A549 treated with AZD9567 at 1 μM for 4 hours (cell line): ENCODE results near the gene DDO. TPM values are rescaled to one million over a fixed set of nuclear protein-coding genes. Genes with fewer than 3 reads are reported as not detected.

Experiments
- total RNA-seq: library from RNA; stranded (reverse); fragments of 200-300 nt; extraction: Qiagen RNA extraction; gene quantifications from 5 replicates; pipeline ENCODE4 v1.2.3, GENCODE V29; 2022; ENCODE audit not compliant: insufficient read depth

Gene DDO, protein sequence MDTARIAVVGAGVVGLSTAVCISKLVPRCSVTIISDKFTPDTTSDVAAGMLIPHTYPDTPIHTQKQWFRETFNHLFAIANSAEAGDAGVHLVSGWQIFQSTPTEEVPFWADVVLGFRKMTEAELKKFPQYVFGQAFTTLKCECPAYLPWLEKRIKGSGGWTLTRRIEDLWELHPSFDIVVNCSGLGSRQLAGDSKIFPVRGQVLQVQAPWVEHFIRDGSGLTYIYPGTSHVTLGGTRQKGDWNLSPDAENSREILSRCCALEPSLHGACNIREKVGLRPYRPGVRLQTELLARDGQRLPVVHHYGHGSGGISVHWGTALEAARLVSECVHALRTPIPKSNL
- 0.05 to 0.13 TPM (median 0.09 TPM) in 4 of 5 replicates, not detected in the other for total RNA-seq

GRCh38 chr6:110415086-110415916, at the start of gene DDO:
TSS of gene DDO (minus strand) at chr6:110415575. CDS start at chr6:110413462, 2,113 bp downstream.

DNA sequence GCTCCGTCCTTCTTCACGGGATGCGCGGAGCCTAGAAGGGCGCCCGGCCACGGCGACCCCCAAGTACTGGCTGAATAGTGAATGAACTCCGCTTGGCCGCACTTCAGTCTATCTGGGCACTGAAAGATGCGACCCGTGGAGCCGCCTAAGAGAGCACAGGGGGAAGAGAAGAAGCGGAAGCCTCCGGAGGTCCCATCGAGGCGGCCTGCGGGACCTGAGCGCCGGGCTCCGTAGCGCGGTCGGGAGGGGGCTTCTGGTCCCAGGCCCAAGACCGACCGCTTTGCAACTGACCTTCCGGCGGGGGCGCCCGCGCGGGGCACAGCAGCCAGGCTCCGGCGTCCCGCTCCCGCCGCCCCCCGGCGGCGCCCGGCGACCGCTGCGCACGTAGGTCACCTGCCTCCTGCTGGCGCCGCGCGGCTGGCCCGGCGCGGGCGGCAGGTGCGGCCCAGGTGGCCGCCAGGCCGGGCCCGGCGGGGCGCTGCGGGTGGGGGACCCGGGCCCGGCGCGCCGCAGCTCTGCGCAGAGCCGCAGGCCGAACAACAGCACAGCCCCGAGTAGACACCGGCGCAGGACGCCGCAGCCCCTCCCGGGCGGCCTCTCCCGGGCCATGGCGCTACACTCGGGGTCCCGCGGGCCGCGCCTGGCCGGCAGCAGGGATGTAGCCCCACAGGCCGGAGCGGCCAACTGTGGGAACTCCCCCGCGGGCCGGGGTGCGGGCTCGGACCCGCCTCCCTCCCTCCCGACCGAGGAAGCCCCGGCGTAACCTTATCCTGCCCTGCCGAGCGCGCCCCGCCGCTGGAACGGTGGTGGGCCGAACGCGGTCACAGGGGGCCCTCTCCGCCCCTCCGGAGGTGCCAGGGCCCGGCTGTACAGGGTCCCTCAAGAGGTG, 57.5 kb downstream of the DDO start, which contains the start of gene METTL24:
TSS of gene METTL24 (minus strand) at position 686 of the 889 bp plus-strand sequence. CDS start at position 609, 77 bp downstream.

Other genes with a start within 250 kb of the DDO start
- gene WASF1, start 235.9 kb downstream of the DDO start, total RNA-seq, result 8.9 to 15.3 TPM (median 13.2 TPM) in 5 replicates
- 7.9 to 9.2 TPM (median 9.0 TPM) in 5 replicates for gene CDC40, start 235.1 kb downstream of the DDO start, total RNA-seq
- gene METTL24, start 57.2 kb downstream of the DDO start, total RNA-seq, result not detected in 5 replicates
- gene SLC22A16, start 61.0 kb upstream of the DDO start, total RNA-seq, result not detected in 5 replicates